HUES64 (cell line): ENCODE measurements around the gene RHBDL3.
"Not testable (repeated sequence)": the region's sequence is repeated elsewhere in the genome, so short reads cannot be mapped to it uniquely, and the experiment has no call there.

ENCODE experiments used
- H3K27ac ChIP-seq: 2 replicates; pipeline ENCODE4 v1.7.0; 2013; ENCODE audit warnings: low read depth, low read length, inconsistent platforms
- H3K27me3 ChIP-seq: 2 replicates; pipeline ENCODE4 v1.6.1; 2013; ENCODE audit warnings: mild to moderate bottlenecking, low read length; ENCODE audit not compliant: insufficient read depth
- H3K36me3 ChIP-seq: 2 replicates; pipeline ENCODE4 v1.6.1; 2013; ENCODE audit warnings: mild to moderate bottlenecking, low read length; ENCODE audit not compliant: insufficient read depth
- H3K4me1 ChIP-seq: 2 replicates; pipeline ENCODE4 v1.6.1; 2013; ENCODE audit warnings: mild to moderate bottlenecking, low read length, moderate library complexity; ENCODE audit not compliant: insufficient read depth
- H3K4me3 ChIP-seq: 2 replicates; pipeline ENCODE4 v1.5.1; 2013; ENCODE audit warnings: mild to moderate bottlenecking, low read length, moderate library complexity
- H3K9ac ChIP-seq: 2 replicates; pipeline ENCODE4 v1.6.1; 2013; ENCODE audit warnings: mild to moderate bottlenecking, low read depth, low read length
- H3K9me3 ChIP-seq: 2 replicates; pipeline ENCODE4 v1.6.1; 2013; ENCODE audit warnings: low read depth, low read length; ENCODE audit not compliant: insufficient read depth
- WGBS: fragments of 150-250, 120-280 bp; methylation state at CpG from one replicate; pipeline ENCODE4 v1.1.7; 2013; ENCODE audit warnings: missing lambda C conversion rate; 5-methylcytosine and 5-hydroxymethylcytosine counted together

RHBDL3 gene

GRCh38 chr17:32311028-32311536 is 45.5 kb downstream of the RHBDL3 start:
- Histone ChIP-seq H3K4me3 (0 out of 2 replicates have a peak overlapping the region, but pooled peaks have one; percentile 14), H3K4me1 (peaks cover 16% of the 10 kb centered on the region), H3K9me3 (no peaks in the 10 kb centered on the region), H3K27me3 (no peaks in the 10 kb centered on the region), H3K27ac (peak overlapping the region; percentile 37), H3K9ac (no peak overlapping the region), H3K36me3 (no peaks in the 10 kb centered on the region)
- WGBS = 37% methylated on average over 9 of the region's 9 CpGs

GRCh38 chr17:32314636-32315035 is 49.0 kb downstream of the RHBDL3 start:
- WGBS = 93% methylated on average over 9 of the region's 9 CpGs
- H3K4me1 ChIP-seq = peaks cover 16% of the 10 kb centered on the region
- no peak overlapping the region for H3K4me3 ChIP-seq
- no peak overlapping the region for H3K9ac ChIP-seq
- H3K9me3 ChIP-seq = no peaks in the 10 kb centered on the region
- H3K36me3 ChIP-seq = no peaks in the 10 kb centered on the region
- no peaks in the 10 kb centered on the region for H3K27me3 ChIP-seq
- H3K27ac ChIP-seq = no peak overlapping the region

- 80% methylated on average over 8 of the region's 8 CpGs for WGBS
- H3K27ac ChIP-seq = no peak overlapping the region
Measured at GRCh38 chr17:32315171-32315570, 49.5 kb downstream of the RHBDL3 start.

GRCh38 chr17:32316653-32317052 is 51.0 kb downstream of the RHBDL3 start:
- H3K36me3 ChIP-seq, H3K27ac ChIP-seq, H3K9me3 ChIP-seq, H3K27me3 ChIP-seq, H3K4me1 ChIP-seq, H3K4me3 ChIP-seq, H3K9ac ChIP-seq: not testable (repeated sequence)
- WGBS = 92% methylated on average over 4 of the region's 5 CpGs

More at GRCh38 chr17:32315171-32315570, 49.5 kb downstream of the RHBDL3 start:
- Histone ChIP-seq H3K27me3 (no peaks in the 10 kb centered on the region), H3K4me1 (peaks cover 16% of the 10 kb centered on the region), H3K36me3 (no peaks in the 10 kb centered on the region), H3K4me3 (no peak overlapping the region), H3K9me3 (no peaks in the 10 kb centered on the region), H3K9ac (no peak overlapping the region)

- 94% methylated on average over 4 of the region's 4 CpGs for WGBS
- H3K4me3 ChIP-seq = no peak overlapping the region
- no peaks in the 10 kb centered on the region for H3K36me3 ChIP-seq
- H3K9ac ChIP-seq = no peak overlapping the region
- H3K27ac ChIP-seq = no peak overlapping the region
- no peaks in the 10 kb centered on the region for H3K9me3 ChIP-seq
- H3K4me1 ChIP-seq = 0 out of 2 replicates have a peak, but pooled peaks cover 6% of the 10 kb centered on the region
- no peaks in the 10 kb centered on the region for H3K27me3 ChIP-seq
Measured at GRCh38 chr17:32317353-32317752, 51.7 kb downstream of the RHBDL3 start.

- Histone ChIP-seq H3K4me1 (0 out of 2 replicates have a peak, but pooled peaks cover 6% of the 10 kb centered on the region), H3K4me3 (no peak overlapping the region), H3K27ac (no peak overlapping the region), H3K36me3 (no peaks in the 10 kb centered on the region), H3K9ac (no peak overlapping the region), H3K27me3 (no peaks in the 10 kb centered on the region), H3K9me3 (no peaks in the 10 kb centered on the region)
- 97% methylated on average over 6 of the region's 8 CpGs for WGBS
Measured at GRCh38 chr17:32318071-32318470, 52.4 kb downstream of the RHBDL3 start.

GRCh38 chr17:32319548-32319905 is 53.9 kb downstream of the RHBDL3 start:
- peaks cover 18% of the 10 kb centered on the region for H3K4me1 ChIP-seq
- no peak overlapping the region for H3K9ac ChIP-seq
- no peak overlapping the region for H3K27ac ChIP-seq
- no peaks in the 10 kb centered on the region for H3K36me3 ChIP-seq
- H3K9me3 ChIP-seq = no peaks in the 10 kb centered on the region
- WGBS = 28% methylated on average over 5 of the region's 5 CpGs
- no peak overlapping the region for H3K4me3 ChIP-seq
- H3K27me3 ChIP-seq = no peaks in the 10 kb centered on the region

- not testable (repeated sequence) for H3K4me3 ChIP-seq, H3K36me3 ChIP-seq, H3K27ac ChIP-seq, H3K27me3 ChIP-seq, H3K9me3 ChIP-seq, H3K9ac ChIP-seq
- 97% methylated on average over 5 of the region's 6 CpGs for WGBS
- H3K4me1 ChIP-seq = peaks cover 20% of the 10 kb centered on the region
Measured at GRCh38 chr17:32320080-32320479, 54.4 kb downstream of the RHBDL3 start.

- Histone ChIP-seq H3K27ac (no peak overlapping the region), H3K9me3 (no peaks in the 10 kb centered on the region), H3K9ac (no peak overlapping the region), H3K27me3 (no peaks in the 10 kb centered on the region), H3K36me3 (no peaks in the 10 kb centered on the region), H3K4me1 (peaks cover 14% of the 10 kb centered on the region), H3K4me3 (no peak overlapping the region)
- 95% methylated on average over 15 of the region's 15 CpGs for WGBS
Measured at GRCh38 chr17:32320847-32321246, 55.2 kb downstream of the RHBDL3 start.

- Histone ChIP-seq H3K36me3 (no peaks in the 10 kb centered on the region), H3K27ac (no peak overlapping the region), H3K9me3 (no peaks in the 10 kb centered on the region), H3K4me3 (no peak overlapping the region), H3K9ac (no peak overlapping the region), H3K4me1 (peaks cover 14% of the 10 kb centered on the region), H3K27me3 (no peaks in the 10 kb centered on the region)
- WGBS = 94% methylated on average over 10 of the region's 10 CpGs
Measured at GRCh38 chr17:32323046-32323445, 57.4 kb downstream of the RHBDL3 start.

GRCh38 chr17:32323811-32324491 is 58.3 kb downstream of the RHBDL3 start:
- no peaks in the 10 kb centered on the region for H3K36me3 ChIP-seq
- no peaks in the 10 kb centered on the region for H3K27me3 ChIP-seq
- no peak overlapping the region for H3K4me3 ChIP-seq
- no peak overlapping the region for H3K9ac ChIP-seq
- H3K27ac ChIP-seq = peak overlapping the region; percentile 20; the same call in 1 of the 2 replicates
- no peaks in the 10 kb centered on the region for H3K9me3 ChIP-seq
- WGBS = 34% methylated on average over 10 of the region's 11 CpGs
- peaks cover 14% of the 10 kb centered on the region for H3K4me1 ChIP-seq
